HPDE6-E6E7 (cell line): ENCODE data around the gene ENTREP3.

Experiments used
- DNase-seq: peaks from one replicate; pipeline ENCODE4 v3.0.0; 2011; ENCODE audit warnings: missing footprints; ENCODE audit errors: extremely low spot score

The ENTREP3 gene

DNA sequence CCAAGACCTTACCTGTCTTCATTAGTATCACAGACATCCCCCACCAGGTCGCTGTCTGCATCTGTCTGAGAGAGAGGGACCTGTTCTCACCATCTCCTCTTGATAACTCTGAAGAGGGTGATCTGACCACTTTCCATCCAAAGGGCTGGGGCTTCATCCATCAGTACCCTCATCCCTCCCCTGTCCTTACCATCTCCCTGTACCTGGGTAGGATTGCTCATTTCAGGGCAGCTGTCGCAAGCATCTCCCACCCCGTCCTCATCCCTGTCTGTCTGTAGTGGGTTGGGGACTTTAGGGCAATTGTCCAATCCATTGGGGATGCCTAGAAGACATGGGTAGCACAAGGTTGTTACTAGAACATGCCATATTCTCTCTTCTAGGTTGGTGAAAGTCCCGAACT is 55.5 kb downstream of the ENTREP3 start:
- DNase-seq: no peak

DNA sequence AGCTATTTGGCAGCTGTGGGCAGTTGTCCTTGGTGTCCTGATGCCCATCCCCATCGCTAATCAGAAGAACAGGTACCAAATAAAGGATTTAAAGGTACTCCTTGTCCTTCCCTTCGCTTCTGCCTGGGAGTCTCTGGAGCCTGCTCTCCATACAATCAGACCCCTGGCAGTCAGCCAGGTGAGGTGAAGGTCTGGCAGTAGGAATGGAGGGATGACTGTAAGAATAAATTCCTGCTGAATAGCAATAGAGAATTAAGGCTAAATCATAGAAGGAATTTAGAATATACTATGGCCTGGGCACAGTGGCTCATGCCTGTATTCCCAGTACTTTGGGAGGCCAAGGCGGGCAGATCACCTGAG is 56.8 kb downstream of the ENTREP3 start:
- DNase-seq: no peak

DNA sequence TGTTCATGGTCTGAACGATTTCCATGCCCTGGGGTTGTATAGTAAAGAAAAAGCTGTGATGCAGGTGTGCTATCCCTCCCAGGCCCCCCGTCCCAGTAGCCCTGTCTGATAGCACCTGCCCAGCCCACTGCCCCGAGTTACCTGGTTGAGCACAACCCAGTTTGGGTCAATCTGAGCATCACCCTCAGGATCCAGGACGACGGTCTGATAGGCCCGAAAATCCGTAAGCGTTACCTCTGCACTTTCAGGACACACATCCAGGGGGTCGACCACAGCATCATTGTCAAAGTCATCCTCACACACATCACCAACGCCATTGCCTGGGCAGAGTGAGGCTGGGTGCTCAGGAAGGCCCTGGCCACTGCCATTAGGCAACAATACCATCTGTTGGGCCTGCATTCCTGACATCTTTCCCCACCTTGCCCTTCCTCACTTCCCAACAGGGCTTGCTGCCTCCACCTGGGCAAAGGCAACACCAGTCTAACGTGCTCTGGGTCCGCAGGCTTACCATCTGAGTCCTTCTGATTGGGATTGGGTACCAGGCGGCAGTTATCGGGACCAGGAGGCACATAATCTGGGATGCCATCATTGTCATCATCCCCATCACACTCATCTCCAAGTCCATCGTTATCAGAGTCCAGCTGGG is 57.3 kb downstream of the ENTREP3 start:
- no peak for DNase-seq
